IPS-15b (cell line): Measurements from ENCODE around the gene LRRC46.

Experiments used
- H3K27me3 ChIP-seq: one replicate; pipeline ENCODE4 v1.6.1; 2013; ENCODE audit warnings: low read length; ENCODE audit not compliant: control insufficient read depth, insufficient read depth
- H3K36me3 ChIP-seq: one replicate; pipeline ENCODE4 v1.6.1; 2013; ENCODE audit warnings: low read length; ENCODE audit not compliant: control insufficient read depth, insufficient read depth
- H3K4me1 ChIP-seq: one replicate; pipeline ENCODE4 v1.6.1; 2013; ENCODE audit warnings: mild to moderate bottlenecking, low read length; ENCODE audit not compliant: control insufficient read depth, insufficient read depth
- H3K4me3 ChIP-seq: one replicate; pipeline ENCODE4 v1.5.1; 2013; ENCODE audit warnings: low read depth, low read length
- H3K9ac ChIP-seq: one replicate; pipeline ENCODE4 v1.6.1; 2013; ENCODE audit warnings: low read depth, mild to moderate bottlenecking, low read length
- H3K9me3 ChIP-seq: one replicate; pipeline ENCODE4 v1.6.1; 2013; ENCODE audit warnings: mild to moderate bottlenecking, low read length; ENCODE audit not compliant: control insufficient read depth, insufficient read depth

Gene LRRC46

DNA sequence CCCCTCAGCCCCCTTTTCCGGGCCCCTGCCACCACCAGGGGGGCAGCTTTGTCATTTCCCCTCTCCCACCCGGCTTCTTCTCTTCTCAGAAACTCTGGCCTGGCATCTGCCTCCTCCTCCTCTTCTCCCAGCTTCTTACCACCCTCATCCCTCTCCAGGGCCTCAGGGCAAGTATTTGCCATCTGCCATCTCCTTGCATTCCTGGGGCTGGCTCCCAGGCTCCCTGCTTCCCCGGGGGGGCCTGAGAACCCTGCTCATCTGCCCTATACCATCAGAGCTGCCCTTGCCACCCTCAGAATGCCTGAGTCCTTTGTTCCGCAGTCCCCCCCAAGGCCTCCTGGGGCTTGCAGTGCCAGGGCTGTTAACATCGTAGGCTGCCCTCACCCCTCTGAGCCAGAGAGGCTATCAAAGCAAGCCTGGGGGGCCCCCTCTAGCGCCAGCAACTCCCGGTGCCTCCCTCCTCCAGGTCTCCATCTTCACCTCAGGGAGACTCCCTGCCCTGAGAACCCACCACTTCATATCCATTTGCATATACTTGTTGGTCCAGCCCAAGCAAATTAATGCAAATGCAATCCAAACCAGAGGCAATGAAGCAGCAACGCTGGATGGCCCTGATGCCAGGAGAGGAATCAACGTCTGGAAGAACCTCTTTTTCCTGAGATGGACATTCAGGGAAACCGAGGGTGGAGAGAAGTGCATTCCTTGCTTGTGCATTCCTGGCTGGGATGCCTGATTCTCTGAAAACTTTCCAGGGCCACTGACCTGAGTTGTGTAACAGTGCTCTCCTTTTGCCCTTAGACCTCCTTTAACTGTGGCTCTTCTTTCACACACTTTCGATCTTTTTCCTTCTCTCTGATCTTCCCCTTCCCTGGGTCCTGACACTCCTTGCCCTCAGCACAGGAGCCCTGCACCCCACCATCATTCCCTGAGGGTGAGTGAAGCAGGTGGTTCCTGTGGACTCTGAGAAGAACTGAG, 43.8 kb downstream of the LRRC46 start:
- Histone ChIP-seq H3K27me3 (peaks cover 40% of the 10 kb centered on the region), H3K4me1 (peaks cover 17% of the 10 kb centered on the region), H3K9me3 (no peaks in the 10 kb centered on the region), H3K9ac (no peak overlapping the region), H3K36me3 (no peaks in the 10 kb centered on the region), H3K4me3 (no peak overlapping the region)

DNA sequence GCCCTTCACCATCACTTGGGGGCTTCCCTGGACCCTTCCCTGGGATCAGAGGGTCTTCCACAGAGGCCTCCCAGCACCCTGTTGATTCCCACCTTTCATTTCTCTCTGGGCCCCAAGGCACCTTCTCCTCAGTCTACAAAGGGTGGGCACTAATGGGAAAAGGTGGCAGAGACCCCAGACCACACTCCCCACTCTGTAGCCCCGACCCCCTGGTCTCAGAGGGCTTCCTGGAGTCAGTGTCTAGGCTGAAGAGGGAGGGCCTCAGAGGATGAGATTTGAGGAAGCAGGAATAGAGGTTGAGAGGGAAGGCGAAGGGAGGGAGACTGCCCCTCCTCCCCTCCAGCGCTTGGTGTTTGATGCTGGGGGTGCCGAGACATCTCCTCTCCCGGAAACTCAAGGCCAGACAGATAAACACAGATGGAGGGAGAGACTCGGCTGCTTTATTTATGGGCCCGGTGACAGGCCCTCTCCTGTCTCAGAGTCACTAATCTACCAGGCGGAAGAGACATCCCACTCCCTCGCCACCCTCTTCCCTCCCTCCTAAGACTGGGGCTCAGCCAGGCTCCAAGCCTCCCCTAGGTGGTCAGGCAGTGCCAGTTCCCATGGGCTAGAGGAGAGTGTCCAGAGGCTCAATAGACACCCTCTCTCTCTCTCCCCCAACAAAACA, 46.0 kb downstream of the LRRC46 start:
- H3K9ac ChIP-seq, result no peak overlapping the region
- H3K4me1 ChIP-seq, result peaks cover 16% of the 10 kb centered on the region
- no peaks in the 10 kb centered on the region for H3K9me3 ChIP-seq
- no peaks in the 10 kb centered on the region for H3K36me3 ChIP-seq
- no peak overlapping the region for H3K4me3 ChIP-seq
- H3K27me3 ChIP-seq, result peaks cover 29% of the 10 kb centered on the region

DNA sequence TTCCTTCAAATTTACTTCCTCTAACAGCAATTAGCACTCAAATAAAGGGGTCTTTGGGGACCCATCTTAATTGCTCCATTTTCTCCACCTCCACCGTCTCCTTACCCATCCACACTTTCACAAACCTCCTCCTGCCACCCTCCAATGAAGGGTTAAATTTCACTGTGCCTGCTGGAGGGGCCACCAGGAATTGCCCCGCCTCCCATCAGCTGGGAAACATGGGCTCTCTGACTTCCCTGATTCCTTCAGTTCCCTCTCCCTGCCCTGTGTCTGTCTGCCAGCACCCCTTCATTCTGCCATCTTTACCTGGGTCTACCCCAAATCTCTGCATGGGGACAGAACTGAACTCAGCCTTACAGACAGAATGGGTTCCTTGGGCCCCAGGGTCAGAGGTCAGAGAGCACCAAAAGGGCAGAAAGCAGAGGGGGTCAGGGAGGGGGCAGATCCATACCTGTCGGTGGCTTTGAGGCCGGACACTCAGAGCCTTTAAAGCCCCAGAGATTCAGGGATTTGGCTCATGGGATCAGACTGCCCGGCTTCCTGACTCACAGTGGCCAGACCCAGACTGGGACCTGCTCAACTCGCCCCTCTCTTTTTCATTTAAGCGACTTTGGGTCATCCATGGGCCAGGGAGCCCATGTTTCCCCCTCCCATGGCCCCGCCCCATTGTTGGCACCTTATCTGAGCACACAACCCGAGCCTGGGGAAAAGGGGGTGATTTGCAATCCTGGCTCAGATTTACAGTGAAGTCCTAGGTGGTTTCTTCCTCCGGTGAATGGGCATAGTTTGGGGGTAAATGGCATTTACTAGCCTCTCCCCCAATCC, 46.9 kb downstream of the LRRC46 start:
- no peak overlapping the region for H3K9ac ChIP-seq

DNA sequence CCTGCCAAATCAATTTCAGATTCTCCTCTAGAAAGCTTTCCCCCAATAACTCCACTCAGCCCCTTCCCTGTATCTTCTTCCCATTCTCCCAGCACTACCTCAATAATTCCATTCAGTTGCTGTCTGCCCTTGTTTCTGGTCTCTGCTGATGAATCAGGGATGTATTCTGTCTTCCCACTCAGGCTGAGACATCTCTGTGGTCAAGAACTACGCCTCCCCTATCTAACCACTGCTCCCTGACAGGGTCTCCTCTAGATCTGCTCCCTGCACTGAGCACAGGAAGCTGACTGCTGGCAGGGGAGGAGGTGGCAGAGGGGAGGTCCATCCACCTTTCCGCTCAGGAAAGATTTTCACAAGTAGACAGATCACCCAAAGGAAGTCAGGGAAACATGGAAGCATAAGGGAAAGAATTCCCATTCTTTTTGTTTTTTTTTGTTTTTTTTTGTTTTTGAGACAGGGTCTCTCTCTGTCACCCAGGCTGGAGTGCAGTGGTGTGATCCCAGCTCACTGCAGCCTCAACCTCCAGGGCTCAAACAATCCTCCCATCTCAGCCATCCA, 47.6 kb downstream of the LRRC46 start:
- Histone ChIP-seq H3K9ac (no peak overlapping the region), H3K4me1 (peaks cover 10% of the 10 kb centered on the region), H3K9me3 (no peaks in the 10 kb centered on the region), H3K4me3 (no peak overlapping the region), H3K36me3 (no peaks in the 10 kb centered on the region), H3K27me3 (peaks cover 29% of the 10 kb centered on the region)

More for the DNA sequence above, 46.9 kb downstream of the LRRC46 start:
- Histone ChIP-seq H3K27me3 (peaks cover 33% of the 10 kb centered on the region), H3K9me3 (no peaks in the 10 kb centered on the region), H3K4me1 (peaks cover 14% of the 10 kb centered on the region), H3K4me3 (no peak overlapping the region), H3K36me3 (no peaks in the 10 kb centered on the region)

DNA sequence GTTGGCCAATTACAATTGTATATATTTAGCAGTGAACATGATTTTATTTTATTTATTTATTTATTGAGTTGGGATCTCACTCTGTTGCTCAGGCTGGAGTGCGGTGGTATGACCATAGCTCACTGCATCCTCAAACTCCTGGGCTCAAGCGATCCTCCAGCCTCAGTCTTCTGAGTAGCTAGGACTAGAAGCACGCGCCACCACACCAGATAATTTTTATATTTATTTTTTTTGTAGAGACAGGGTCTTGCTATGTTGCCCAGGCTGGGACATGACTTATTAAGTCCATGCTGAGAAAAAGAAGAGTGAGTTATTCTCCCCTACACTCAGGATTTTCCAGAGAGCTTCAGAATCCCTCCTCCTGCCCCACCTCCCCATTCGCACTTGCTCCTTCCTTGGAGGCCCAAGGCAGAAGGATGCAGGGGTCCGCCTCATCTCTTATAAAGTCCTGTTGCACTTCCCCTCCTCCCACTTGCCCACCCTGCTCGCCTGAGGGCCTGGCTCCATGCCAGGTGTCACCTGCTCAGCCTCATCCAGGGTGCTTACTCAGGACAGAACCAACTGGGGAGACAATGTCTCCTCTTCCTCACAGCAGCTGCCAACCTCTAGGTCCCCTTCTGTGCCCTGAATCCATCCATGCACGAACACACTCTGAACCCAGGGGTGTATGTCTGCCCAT, 48.4 kb downstream of the LRRC46 start:
- Histone ChIP-seq H3K27me3 (peaks cover 23% of the 10 kb centered on the region), H3K9me3 (no peaks in the 10 kb centered on the region), H3K4me3 (no peak overlapping the region), H3K9ac (no peak overlapping the region), H3K4me1 (peaks cover 16% of the 10 kb centered on the region), H3K36me3 (no peaks in the 10 kb centered on the region)

DNA sequence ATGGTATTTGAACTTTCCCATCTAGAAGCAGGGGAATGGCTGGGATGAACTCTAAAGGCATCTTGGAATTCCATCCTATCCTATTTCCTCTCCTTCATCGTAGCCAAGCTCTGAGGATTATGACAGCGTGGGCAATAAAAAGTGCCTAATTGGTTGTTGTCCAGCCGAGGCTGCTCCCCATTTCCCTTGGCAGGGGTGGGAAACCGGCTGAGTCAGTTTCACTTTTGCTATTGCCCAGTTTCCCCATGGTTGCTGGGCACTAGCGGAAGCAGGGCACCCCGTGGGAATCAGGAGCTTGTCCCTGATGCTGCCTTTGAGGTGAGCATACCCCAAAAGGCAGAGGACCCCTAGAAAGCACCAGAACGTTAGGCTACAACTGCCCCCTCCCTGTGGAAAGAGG, 50.8 kb downstream of the LRRC46 start:
- H3K27me3 ChIP-seq, result peaks cover 11% of the 10 kb centered on the region
- H3K4me3 ChIP-seq, result no peak overlapping the region
- peaks cover 18% of the 10 kb centered on the region for H3K4me1 ChIP-seq
- H3K9ac ChIP-seq, result no peak overlapping the region
- H3K36me3 ChIP-seq, result no peaks in the 10 kb centered on the region
- H3K9me3 ChIP-seq, result no peaks in the 10 kb centered on the region

DNA sequence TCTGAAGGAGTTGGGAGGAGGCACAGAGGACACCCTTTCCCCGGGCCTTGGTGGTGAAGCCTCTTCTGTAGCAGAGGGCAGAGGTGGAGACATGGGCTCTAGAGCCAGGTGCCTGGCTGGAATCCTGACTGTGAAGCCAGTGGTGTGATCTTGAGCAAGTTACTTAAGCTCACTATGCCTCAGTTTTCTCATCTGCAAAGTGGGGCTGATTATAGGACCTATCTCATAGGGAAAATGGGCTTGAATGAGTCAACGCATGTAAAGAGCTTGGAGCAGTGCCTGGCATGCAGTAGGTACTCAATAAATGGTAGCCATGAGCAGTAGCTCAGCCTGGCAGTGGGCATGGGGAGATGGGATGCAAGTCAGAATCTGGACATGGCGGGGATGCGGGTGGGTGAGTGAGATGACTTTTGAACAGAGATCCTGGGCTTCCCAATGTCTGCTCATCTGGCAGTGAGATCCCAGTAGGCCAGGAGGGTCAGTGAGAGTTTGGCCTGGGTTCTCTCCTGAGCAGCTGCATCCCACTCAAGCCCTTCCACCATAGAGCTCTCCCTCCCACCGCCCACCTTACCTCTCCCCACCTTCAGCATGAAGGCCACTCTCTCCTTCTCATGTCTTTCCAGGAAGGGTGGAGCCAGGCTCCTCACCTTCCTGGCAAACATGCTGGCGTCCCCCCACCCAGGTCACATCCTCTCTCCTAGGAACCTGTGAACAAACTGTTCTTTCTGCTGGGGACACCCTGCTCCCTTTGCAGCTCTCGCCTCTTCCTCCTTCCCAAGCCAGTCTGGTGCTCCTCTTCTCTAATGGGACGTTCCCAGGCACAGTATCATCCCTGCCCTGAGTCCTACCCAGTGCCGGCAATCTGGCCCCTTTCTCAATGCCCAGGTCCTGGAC, 51.5 kb downstream of the LRRC46 start:
- H3K4me3 ChIP-seq, result no peak overlapping the region
- H3K4me1 ChIP-seq, result peaks cover 18% of the 10 kb centered on the region
- H3K27me3 ChIP-seq, result peaks cover 11% of the 10 kb centered on the region

DNA sequence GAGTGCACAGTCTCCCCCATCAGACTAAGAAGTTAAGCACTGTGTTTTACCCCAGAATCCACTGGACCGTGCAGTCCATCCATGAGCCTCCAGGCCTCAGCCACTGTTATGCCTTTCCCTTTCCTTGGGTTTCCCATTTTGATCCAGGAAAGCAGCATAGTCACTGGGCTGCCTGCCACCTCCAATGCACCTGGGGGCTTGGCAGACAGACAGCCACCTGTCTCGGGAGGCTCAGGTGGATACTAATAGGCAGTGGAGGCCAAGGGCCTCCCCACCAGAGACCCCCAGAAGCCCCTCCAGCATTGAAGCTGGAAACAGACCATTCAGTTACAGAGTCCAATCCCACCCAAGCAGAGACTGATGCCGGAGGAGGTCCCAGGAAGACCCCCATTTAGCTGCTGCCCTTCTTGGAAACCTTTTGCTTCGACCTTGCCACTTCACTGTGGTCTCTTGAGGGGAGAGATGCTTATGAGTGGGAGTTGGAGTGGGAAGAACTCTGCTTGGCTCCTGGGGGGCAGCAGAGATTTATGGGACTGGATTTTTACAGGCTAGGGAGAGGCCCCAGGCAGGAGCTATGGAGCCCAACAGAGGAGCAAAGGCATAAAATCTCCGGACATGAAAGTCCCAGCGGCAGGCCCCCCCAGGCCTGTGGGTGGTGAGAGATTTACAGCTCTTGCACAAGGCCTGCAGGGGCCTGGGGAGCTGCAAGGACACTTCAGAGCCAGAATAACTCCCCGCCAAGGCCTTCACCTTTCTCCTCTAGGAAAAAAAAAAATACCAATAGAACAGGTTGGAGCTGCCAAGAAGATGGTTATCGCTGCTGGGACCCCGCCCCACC, 52.3 kb downstream of the LRRC46 start:
- H3K9ac ChIP-seq, result no peak overlapping the region
- no peak overlapping the region for H3K4me3 ChIP-seq
- no peaks in the 10 kb centered on the region for H3K9me3 ChIP-seq
- H3K27me3 ChIP-seq, result peaks cover 11% of the 10 kb centered on the region
- peaks cover 14% of the 10 kb centered on the region for H3K4me1 ChIP-seq
- H3K36me3 ChIP-seq, result no peaks in the 10 kb centered on the region

More for the DNA sequence above, 51.5 kb downstream of the LRRC46 start:
- no peaks in the 10 kb centered on the region for H3K36me3 ChIP-seq
- H3K9me3 ChIP-seq, result no peaks in the 10 kb centered on the region
- H3K9ac ChIP-seq, result no peak overlapping the region

DNA sequence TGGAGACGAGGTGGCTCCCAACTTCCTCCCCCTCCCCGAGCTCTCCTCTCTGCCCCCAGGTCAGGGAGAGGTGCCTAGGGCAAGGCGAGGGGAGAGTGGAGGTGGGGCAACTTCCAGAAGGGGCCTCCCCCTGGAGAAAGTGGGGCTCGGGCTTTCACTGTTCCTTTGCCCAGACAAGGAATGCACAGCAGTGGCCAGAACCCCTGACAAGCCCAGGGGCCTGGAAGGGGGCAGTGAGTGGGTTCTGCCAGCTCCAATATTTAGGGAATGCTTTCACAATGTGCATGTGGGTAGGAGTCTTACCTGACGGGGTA, 52.9 kb downstream of the LRRC46 start:
- Histone ChIP-seq H3K4me3 (no peak overlapping the region), H3K27me3 (peaks cover 11% of the 10 kb centered on the region), H3K9ac (no peak overlapping the region), H3K9me3 (no peaks in the 10 kb centered on the region), H3K36me3 (no peaks in the 10 kb centered on the region), H3K4me1 (peaks cover 14% of the 10 kb centered on the region)
